LNCAP (cell line): Measurements from ENCODE around the gene TAOK3.

Experiments used
- TF ChIP-seq, protein P1 (sequence below): fragments of 450-650 bp; IDR thresholded peaks from 2 replicates; pipeline ENCODE4 v1.5.1; 2017; ENCODE audit warnings: mild to moderate bottlenecking

Gene TAOK3

GRCh38 chr12:118368821-118369220 is 3.9 kb downstream of the TAOK3 start:
- TF ChIP-seq, protein P1, sequence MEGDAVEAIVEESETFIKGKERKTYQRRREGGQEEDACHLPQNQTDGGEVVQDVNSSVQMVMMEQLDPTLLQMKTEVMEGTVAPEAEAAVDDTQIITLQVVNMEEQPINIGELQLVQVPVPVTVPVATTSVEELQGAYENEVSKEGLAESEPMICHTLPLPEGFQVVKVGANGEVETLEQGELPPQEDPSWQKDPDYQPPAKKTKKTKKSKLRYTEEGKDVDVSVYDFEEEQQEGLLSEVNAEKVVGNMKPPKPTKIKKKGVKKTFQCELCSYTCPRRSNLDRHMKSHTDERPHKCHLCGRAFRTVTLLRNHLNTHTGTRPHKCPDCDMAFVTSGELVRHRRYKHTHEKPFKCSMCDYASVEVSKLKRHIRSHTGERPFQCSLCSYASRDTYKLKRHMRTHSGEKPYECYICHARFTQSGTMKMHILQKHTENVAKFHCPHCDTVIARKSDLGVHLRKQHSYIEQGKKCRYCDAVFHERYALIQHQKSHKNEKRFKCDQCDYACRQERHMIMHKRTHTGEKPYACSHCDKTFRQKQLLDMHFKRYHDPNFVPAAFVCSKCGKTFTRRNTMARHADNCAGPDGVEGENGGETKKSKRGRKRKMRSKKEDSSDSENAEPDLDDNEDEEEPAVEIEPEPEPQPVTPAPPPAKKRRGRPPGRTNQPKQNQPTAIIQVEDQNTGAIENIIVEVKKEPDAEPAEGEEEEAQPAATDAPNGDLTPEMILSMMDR = no peak

DNA sequence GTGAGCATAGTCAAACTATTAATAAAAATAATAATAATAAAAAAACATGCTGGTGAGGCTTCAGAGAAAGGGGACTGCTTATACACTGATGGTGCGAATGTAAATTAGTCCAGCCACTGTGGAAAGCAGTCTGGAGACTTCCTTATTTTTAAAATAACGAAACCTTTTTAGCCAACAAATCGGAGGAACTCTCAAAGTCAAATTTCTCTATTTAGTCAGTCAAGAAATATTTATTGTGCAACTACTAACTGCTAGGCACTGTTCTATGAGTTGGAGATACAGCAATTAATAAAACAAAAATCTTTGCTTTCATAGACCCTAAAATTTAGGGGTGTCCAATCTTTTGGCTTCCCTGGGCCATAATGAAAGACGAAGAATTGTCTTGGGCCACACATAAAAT is 10.8 kb downstream of the TAOK3 start:
- TF ChIP-seq, protein P1 = no peak

DNA sequence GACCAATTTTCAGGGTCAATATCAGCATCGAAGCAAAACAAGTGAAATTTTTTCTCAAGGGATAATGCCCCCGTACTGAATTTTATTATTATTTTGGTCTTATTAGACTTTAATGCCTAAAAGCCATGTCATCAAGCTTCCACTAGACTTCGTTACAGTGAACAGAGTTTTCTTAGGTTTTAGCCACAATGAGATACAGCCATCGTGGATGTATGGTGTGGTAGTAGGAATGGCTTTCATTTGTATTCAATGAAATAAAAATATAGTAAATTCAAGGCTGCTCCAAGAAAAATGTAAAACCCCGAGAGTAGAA is 11.7 kb downstream of the TAOK3 start:
- TF ChIP-seq, protein P1 = no peak

- TF ChIP-seq, protein P1 = no peak
Observed at GRCh38 chr12:118359541-118359915, 13.2 kb downstream of the TAOK3 start.

GRCh38 chr12:118358612-118359540 is 13.8 kb downstream of the TAOK3 start:
- TF ChIP-seq, protein P1 = no peak

- TF ChIP-seq, protein P1 = no peak
Observed at GRCh38 chr12:118358008-118358359, 14.7 kb downstream of the TAOK3 start.

DNA sequence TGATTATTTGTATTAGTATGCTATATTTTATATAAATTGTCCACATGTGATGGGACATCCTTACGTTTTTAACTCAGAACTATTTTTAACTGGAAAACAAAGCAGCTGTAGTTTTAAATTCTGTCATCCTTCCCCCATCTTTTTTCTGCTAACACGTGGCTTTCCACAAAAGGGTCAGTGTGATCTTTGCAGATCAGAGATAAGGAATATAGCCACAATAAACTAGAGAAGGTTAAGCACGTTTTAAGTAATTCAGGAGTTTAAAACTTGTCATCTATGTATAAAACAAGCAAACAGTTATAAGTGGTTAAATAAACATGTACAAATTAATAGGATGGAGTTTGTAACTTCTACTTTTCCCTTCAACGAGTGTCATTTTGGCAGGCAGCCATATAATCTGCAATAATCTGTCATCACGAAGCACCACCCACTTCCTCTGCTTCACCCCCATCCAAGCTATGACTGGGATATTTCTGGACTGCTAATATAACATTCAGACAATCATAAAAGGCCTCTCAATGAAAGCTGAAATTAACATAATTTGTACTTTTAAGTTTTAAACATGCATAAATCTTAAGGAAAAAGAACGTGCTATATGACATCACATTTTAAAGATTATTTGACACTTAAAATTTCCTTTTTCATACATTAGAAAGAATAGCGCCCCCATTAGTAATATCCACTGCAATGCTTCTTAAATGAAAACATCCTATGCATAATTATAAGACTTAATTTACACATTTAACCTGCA is 15.3 kb downstream of the TAOK3 start:
- TF ChIP-seq, protein P1 = 0 out of 2 replicates have a peak, but pooled peaks have one; percentile 13
